Suprapubic skin (tissue), 4 donors: ENCODE results near the gene RAB36.

Experiments
- POLR2A ChIP-seq, 2 donors: fragments of 450-650 bp; IDR thresholded peaks; one replicate each; pipeline ENCODE4 v1.6.1; 2017; ENCODE audit warnings: antibody characterized with exemption in 2 of 2, mild to moderate bottlenecking in 2 of 2, moderate library complexity in 2 of 2
- POLR2AphosphoS5 ChIP-seq, 3 donors: sonication (generic); formaldehyde crosslinking; IDR thresholded peaks; one replicate each; pipeline ENCODE4 v1.6.1; 2017; ENCODE audit warnings: antibody characterized with exemption in 3 of 3
- TF ChIP-seq, protein P1 (sequence below), 2 donors: fragments of 200-600 bp in 1 of 2; fragments of 450-650 bp in 1 of 2; sonication (generic) in 1 of 2; IDR thresholded peaks; one replicate each; pipeline ENCODE4 v1.5.1; 2016 to 2019; ENCODE audit warnings: antibody characterized with exemption in 2 of 2, mild to moderate bottlenecking in 1 of 2, moderate library complexity in 1 of 2

DNA sequence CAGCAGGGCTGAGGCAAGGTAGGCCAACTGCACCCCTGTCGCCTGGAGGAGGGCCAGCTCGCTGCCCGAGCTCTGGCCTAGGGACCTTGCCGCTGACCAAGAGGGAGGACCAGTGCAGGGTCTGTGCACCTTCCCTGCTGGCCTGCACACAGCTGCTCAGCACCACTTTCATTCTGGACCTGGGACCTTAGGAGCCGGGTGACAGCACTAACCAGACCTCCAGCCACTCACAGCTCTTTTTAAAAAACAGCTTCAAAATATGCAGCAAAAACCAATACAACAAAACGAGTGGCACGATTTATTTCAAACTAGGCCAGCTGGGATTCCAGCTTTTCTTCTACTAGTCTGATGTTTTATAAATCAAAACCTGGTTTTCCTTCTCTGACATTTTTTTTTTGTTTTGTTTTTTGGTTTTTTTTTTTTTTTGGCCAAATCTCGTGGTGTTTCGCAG, 21.4 kb upstream of the RAB36 start:
- TF ChIP-seq POLR2AphosphoS5 (IDR thresholded peaks at IDR 0.05) (no peak), POLR2A (IDR thresholded peaks at IDR 0.05) (no peak)
- TF ChIP-seq, protein P1, sequence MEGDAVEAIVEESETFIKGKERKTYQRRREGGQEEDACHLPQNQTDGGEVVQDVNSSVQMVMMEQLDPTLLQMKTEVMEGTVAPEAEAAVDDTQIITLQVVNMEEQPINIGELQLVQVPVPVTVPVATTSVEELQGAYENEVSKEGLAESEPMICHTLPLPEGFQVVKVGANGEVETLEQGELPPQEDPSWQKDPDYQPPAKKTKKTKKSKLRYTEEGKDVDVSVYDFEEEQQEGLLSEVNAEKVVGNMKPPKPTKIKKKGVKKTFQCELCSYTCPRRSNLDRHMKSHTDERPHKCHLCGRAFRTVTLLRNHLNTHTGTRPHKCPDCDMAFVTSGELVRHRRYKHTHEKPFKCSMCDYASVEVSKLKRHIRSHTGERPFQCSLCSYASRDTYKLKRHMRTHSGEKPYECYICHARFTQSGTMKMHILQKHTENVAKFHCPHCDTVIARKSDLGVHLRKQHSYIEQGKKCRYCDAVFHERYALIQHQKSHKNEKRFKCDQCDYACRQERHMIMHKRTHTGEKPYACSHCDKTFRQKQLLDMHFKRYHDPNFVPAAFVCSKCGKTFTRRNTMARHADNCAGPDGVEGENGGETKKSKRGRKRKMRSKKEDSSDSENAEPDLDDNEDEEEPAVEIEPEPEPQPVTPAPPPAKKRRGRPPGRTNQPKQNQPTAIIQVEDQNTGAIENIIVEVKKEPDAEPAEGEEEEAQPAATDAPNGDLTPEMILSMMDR (IDR thresholded peaks at IDR 0.05) = no peak
